Choroid plexus epithelial cell (primary cell): ENCODE measurements around the gene GUCY2D.

ENCODE experiments used
- DNase-seq: peaks from one replicate; pipeline ENCODE4 v3.0.0-alpha.2; 2010; ENCODE audit warnings: low read depth
- H3K4me3 ChIP-seq: 2 replicates; pipeline ENCODE4 v1.5.1; 2011; ENCODE audit warnings: low read depth, mild to moderate bottlenecking, control low read depth, low read length, moderate library complexity
- CTCF ChIP-seq: conservative IDR thresholded peaks from 2 replicates; pipeline ENCODE4 v1.5.1; 2011; ENCODE audit warnings: low read depth, mild to moderate bottlenecking, control low read depth, inconsistent platforms, low read length, moderate library complexity

The GUCY2D gene

GRCh38 chr17:8039611-8040168 is 37.3 kb downstream of the GUCY2D start:
- TF ChIP-seq CTCF: no peak
- H3K4me3 ChIP-seq: peak overlapping the region; percentile 49
- no peak for DNase-seq

- peak; percentile 80 for TF ChIP-seq CTCF
Observed at GRCh38 chr17:8041249-8041928, 39.0 kb downstream of the GUCY2D start.

GRCh38 chr17:8041979-8042378 is 39.6 kb downstream of the GUCY2D start:
- no peak for TF ChIP-seq CTCF
- no peak overlapping the region for H3K4me3 ChIP-seq
- peak; percentile 53 for DNase-seq

More at GRCh38 chr17:8041249-8041928, 39.0 kb downstream of the GUCY2D start:
- no peak overlapping the region for H3K4me3 ChIP-seq
- peak; percentile 98 for DNase-seq

DNA sequence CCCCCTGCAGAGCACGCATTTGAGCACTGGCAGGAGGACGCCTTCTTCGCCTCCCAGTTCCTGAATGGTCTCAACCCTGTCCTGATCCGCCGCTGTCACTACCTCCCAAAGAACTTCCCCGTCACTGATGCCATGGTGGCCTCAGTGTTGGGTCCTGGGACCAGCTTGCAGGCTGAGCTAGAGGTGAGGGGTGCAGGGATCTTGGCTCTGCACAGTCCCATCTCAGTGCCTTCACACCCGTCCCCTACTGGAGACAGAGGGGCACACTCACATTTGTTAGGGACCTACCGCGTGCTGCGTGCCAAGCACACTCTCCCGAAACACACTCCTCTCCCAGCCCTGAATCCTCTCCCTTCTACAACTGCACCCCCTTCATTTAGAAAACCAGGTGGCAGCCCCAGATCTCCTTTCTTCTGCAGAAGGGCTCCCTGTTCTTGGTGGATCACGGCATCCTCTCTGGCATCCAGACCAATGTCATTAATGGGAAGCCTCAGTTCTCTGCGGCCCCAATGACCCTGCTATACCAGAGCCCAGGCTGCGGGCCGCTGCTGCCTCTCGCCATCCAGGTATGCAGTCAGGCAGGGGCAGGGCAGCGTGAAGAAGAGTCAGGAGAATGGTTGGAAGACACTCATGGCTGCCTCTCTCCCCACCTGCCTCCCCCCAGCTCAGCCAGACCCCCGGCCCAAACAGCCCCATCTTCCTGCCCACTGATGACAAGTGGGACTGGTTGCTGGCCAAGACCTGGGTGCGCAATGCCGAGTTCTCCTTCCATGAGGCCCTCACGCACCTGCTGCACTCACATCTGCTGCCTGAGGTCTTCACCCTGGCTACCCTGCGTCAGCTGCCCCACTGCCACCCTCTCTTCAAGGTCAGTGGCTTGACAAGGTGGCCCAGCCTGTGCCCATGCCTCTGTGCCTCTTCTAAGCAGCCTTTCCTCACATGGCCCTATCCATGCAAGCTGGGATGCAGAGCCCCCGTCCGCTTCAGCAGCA is 42.7 kb downstream of the GUCY2D start:
- TF ChIP-seq CTCF: no peak
- DNase-seq: no peak
- H3K4me3 ChIP-seq: no peak overlapping the region

GRCh38 chr17:8046306-8046928 is 44.0 kb downstream of the GUCY2D start:
- no peak for DNase-seq
- H3K4me3 ChIP-seq: no peak overlapping the region
- TF ChIP-seq CTCF: no peak

DNA sequence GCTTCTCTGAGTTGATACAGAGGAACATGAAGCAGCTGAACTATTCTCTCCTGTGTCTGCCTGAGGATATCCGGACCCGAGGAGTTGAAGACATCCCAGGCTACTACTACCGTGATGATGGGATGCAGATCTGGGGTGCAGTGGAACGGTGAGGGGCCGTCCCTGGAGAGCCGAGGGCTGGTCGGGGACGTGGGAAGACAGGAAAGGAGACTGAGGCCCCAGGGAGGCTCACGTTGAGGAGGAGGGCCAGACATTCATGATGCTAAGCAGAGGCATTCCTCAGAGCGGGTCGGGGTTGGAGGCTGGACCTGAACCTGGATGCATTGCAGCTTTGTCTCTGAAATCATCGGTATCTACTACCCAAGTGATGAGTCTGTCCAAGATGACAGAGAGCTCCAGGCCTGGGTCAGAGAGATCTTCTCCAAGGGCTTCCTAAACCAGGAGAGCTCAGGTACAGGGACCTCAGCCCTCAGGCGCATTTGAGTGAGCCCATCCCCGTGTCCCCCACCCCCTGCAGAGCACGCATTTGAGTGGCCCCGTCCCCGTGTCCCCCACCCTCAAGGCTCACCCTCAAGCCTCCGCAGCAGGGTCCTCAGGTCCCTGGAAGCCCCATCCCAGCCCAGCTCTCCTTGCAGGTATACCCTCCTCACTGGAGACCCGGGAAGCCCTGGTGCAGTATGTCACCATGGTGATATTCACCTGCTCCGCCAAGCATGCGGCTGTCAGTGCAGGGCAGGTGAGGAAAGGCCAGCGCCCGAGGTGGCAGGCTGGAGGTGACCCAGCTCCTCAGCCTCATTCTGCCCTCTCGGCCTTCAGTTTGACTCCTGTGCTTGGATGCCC is 44.7 kb downstream of the GUCY2D start:
- no peak for TF ChIP-seq CTCF
- no peak overlapping the region for H3K4me3 ChIP-seq
- DNase-seq: no peak
